Neural cell (in vitro differentiated cells): Measurements from ENCODE around the gene THEM4.

Source experiments
- EP300 ChIP-seq: fragments of 450-650 bp; conservative IDR thresholded peaks from 2 replicates; pipeline ENCODE4 v1.6.1; 2014; ENCODE audit warnings: antibody characterized with exemption, mild to moderate bottlenecking, moderate library complexity; ENCODE audit not compliant: poor library complexity, severe bottlenecking
- EZH2 ChIP-seq: fragments of 200-600, 300-800 bp; shearing (Covaris generic), sonication (generic); IDR thresholded peaks from 2 replicates; pipeline ENCODE4 v1.6.1; 2014; ENCODE audit warnings: antibody characterized with exemption, low read length, borderline replicate concordance, mild to moderate bottlenecking; ENCODE audit not compliant: insufficient read depth, poor library complexity, severe bottlenecking
- MXI1 ChIP-seq: fragments of 450-650 bp; conservative IDR thresholded peaks from 2 replicates; pipeline ENCODE4 v1.6.1; 2014; ENCODE audit warnings: antibody characterized with exemption, mild to moderate bottlenecking; ENCODE audit not compliant: poor library complexity, severe bottlenecking
- POLR2AphosphoS5 ChIP-seq: IDR thresholded peaks from 2 replicates; pipeline ENCODE4 v1.6.1; 2012
- RAD21 ChIP-seq: fragments of 450-650 bp; conservative IDR thresholded peaks from 2 replicates; pipeline ENCODE4 v1.6.1; 2014; ENCODE audit warnings: antibody characterized with exemption, mild to moderate bottlenecking, moderate library complexity
- SMC3 ChIP-seq: fragments of 450-650 bp; conservative IDR thresholded peaks from 2 replicates; pipeline ENCODE4 v1.6.1; 2014; ENCODE audit warnings: antibody characterized with exemption, mild to moderate bottlenecking, moderate library complexity; ENCODE audit not compliant: poor library complexity
- TF ChIP-seq, protein P1 (sequence below): fragments of 450-650 bp; IDR thresholded peaks from 2 replicates; pipeline ENCODE4 v1.5.1; 2014; ENCODE audit warnings: antibody characterized with exemption, mild to moderate bottlenecking, moderate library complexity; ENCODE audit not compliant: poor library complexity, severe bottlenecking
- TF ChIP-seq, protein P2 (sequence below): IDR thresholded peaks from 2 replicates; pipeline ENCODE4 v1.6.1; 2012; ENCODE audit warnings: borderline replicate concordance

DNA sequence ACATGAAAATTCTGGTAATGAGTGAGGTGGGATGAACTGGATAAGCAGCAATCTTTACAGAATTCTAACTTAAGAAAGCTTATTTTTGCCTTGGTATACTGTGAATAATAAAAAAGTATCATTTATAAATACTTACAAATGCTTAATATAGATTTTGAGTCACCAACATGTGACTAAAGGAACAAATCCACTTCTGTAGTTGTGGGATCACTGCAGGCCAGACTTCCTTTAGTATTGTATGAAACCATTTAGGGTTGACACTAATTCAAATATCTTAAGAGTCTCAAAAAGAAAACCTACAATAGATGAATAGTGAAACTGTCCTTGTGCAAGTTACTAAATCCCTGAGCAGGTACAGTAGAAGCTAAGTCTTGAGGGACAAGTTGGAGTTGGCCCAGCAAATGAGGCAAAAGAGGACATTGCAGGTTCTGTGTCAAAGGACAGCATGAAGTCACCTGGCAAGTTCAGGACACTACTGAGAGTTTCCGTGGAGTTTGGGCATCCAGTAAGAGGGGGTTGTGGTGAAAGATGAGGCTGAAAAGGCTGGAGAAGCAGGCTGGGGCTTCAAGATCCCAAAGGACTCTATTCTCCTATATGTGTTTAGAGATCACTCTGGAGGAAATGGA, 5.9 kb upstream of the THEM4 start:
- TF ChIP-seq, protein P1, sequence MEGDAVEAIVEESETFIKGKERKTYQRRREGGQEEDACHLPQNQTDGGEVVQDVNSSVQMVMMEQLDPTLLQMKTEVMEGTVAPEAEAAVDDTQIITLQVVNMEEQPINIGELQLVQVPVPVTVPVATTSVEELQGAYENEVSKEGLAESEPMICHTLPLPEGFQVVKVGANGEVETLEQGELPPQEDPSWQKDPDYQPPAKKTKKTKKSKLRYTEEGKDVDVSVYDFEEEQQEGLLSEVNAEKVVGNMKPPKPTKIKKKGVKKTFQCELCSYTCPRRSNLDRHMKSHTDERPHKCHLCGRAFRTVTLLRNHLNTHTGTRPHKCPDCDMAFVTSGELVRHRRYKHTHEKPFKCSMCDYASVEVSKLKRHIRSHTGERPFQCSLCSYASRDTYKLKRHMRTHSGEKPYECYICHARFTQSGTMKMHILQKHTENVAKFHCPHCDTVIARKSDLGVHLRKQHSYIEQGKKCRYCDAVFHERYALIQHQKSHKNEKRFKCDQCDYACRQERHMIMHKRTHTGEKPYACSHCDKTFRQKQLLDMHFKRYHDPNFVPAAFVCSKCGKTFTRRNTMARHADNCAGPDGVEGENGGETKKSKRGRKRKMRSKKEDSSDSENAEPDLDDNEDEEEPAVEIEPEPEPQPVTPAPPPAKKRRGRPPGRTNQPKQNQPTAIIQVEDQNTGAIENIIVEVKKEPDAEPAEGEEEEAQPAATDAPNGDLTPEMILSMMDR: no peak
- TF ChIP-seq EZH2 (no peak), MXI1 (no peak), RAD21 (no peak), SMC3 (no peak), EP300 (no peak), POLR2AphosphoS5 (no peak)
- TF ChIP-seq, protein P2, sequence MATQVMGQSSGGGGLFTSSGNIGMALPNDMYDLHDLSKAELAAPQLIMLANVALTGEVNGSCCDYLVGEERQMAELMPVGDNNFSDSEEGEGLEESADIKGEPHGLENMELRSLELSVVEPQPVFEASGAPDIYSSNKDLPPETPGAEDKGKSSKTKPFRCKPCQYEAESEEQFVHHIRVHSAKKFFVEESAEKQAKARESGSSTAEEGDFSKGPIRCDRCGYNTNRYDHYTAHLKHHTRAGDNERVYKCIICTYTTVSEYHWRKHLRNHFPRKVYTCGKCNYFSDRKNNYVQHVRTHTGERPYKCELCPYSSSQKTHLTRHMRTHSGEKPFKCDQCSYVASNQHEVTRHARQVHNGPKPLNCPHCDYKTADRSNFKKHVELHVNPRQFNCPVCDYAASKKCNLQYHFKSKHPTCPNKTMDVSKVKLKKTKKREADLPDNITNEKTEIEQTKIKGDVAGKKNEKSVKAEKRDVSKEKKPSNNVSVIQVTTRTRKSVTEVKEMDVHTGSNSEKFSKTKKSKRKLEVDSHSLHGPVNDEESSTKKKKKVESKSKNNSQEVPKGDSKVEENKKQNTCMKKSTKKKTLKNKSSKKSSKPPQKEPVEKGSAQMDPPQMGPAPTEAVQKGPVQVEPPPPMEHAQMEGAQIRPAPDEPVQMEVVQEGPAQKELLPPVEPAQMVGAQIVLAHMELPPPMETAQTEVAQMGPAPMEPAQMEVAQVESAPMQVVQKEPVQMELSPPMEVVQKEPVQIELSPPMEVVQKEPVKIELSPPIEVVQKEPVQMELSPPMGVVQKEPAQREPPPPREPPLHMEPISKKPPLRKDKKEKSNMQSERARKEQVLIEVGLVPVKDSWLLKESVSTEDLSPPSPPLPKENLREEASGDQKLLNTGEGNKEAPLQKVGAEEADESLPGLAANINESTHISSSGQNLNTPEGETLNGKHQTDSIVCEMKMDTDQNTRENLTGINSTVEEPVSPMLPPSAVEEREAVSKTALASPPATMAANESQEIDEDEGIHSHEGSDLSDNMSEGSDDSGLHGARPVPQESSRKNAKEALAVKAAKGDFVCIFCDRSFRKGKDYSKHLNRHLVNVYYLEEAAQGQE: no peak
